GM23248 (cell line): ENCODE measurements around the gene KCTD19. TPM values are rescaled to one million over a fixed set of nuclear protein-coding genes. Genes with fewer than 3 reads are reported as not detected.
A peak's percentile ranks its signal among the peaks of the same experiment; 100 is the strongest.

Source experiments
- DNase-seq: peaks from one replicate; pipeline ENCODE4 v3.0.0-alpha.2; 2015
- H2AFZ ChIP-seq: fragments of 200-600 bp; sonication (generic); 2 replicates; pipeline ENCODE4 v1.6.1; 2016; ENCODE audit warnings: antibody characterized with exemption
- H3F3A ChIP-seq: fragments of 200-600 bp; sonication (generic); 2 replicates; pipeline ENCODE4 v1.6.1; 2016; ENCODE audit warnings: mild to moderate bottlenecking, antibody characterized with exemption, mixed run types; ENCODE audit not compliant: insufficient read depth
- H3K27ac ChIP-seq: fragments of 200-600 bp; sonication (generic); 2 replicates; pipeline ENCODE4 v1.5.1; 2016; ENCODE audit warnings: mild to moderate bottlenecking
- H3K27me3 ChIP-seq: fragments of 200-600 bp; sonication (generic); replicated peaks from 2 replicates; pipeline ENCODE4 v1.6.1; 2016; ENCODE audit warnings: mild to moderate bottlenecking; ENCODE audit not compliant: insufficient read depth
- H3K36me3 ChIP-seq: fragments of 200-600 bp; sonication (generic); 2 replicates; pipeline ENCODE4 v1.6.1; 2016; ENCODE audit warnings: low read depth, mild to moderate bottlenecking
- H3K4me1 ChIP-seq: fragments of 200-600 bp; sonication (generic); 2 replicates; pipeline ENCODE4 v1.6.1; 2016; ENCODE audit warnings: mild to moderate bottlenecking; ENCODE audit not compliant: insufficient read depth
- H3K4me2 ChIP-seq: fragments of 200-600 bp; sonication (generic); one replicate; pipeline ENCODE4 v1.6.1; 2016; ENCODE audit warnings: mild to moderate bottlenecking; ENCODE audit not compliant: unreplicated experiment
- H3K4me3 ChIP-seq: fragments of 200-600 bp; sonication (generic); 2 replicates; pipeline ENCODE4 v1.5.1; 2016; ENCODE audit warnings: mild to moderate bottlenecking
- H3K79me2 ChIP-seq: fragments of 200-600 bp; sonication (generic); 2 replicates; pipeline ENCODE4 v1.6.1; 2016; ENCODE audit warnings: mild to moderate bottlenecking; ENCODE audit not compliant: insufficient read depth
- H3K9ac ChIP-seq: fragments of 200-600 bp; sonication (generic); 2 replicates; pipeline ENCODE4 v1.6.1; 2016; ENCODE audit warnings: mild to moderate bottlenecking
- H3K9me2 ChIP-seq: fragments of 200-600 bp; sonication (generic); 2 replicates; pipeline ENCODE4 v1.6.1; 2016; ENCODE audit warnings: mixed run types, mild to moderate bottlenecking, moderate library complexity; ENCODE audit not compliant: insufficient read depth
- H3K9me3 ChIP-seq: fragments of 200-600 bp; sonication (generic); one replicate; pipeline ENCODE4 v1.6.1; 2017; ENCODE audit warnings: low read depth
- H4K20me1 ChIP-seq: fragments of 200-600 bp; sonication (generic); 2 replicates; pipeline ENCODE4 v1.6.0; 2016; ENCODE audit not compliant: insufficient read depth
- EZH2 ChIP-seq: fragments of 200-600 bp; sonication (generic); IDR thresholded peaks from 2 replicates; pipeline ENCODE4 v1.6.1; 2018; ENCODE audit warnings: antibody characterized with exemption, mild to moderate bottlenecking; ENCODE audit not compliant: insufficient read depth, poor library complexity, severe bottlenecking
- EZH2phosphoT487 ChIP-seq: fragments of 200-600 bp; sonication (generic); IDR thresholded peaks from 2 replicates; pipeline ENCODE4 v1.6.1; 2018; ENCODE audit warnings: antibody characterized with exemption, moderate library complexity, mild to moderate bottlenecking, low read depth; ENCODE audit not compliant: insufficient read depth
- WGBS, 2 experiments: methylation state at CpG; one replicate each; pipeline ENCODE4 v1.1.6; 2015 to 2017; ENCODE audit warnings: low lambda C conversion rate in 2 of 2, low coverage in 1 of 2; ENCODE audit errors: missing lambda C conversion rate in 2 of 2; 5-methylcytosine and 5-hydroxymethylcytosine counted together
- in situ Hi-C: fragments of 300-500 bp; cut with MboI; formaldehyde crosslinking; loops from 2 replicates; pipeline ENCODE4 v1.15.0; 2020
- polyA plus RNA-seq: library from polyadenylated mRNA; unstranded; fragments of >200 nt; fragmentation: Nextera tagmentation; extraction: Ambion mirVana; gene quantifications from 2 replicates; pipeline ENCODE4 v1.2.1, GENCODE V29; 2016
- total RNA-seq: library from RNA; depleted of rRNA; stranded (reverse); fragments of >200 nt; shearing (Covaris generic); gene quantifications from 2 replicates; pipeline ENCODE4 v1.2.3, GENCODE V29; 2014

KCTD19 gene
- total and polyA plus RNA-seq, 2 experiments from 2014 or later: not detected

DNA sequence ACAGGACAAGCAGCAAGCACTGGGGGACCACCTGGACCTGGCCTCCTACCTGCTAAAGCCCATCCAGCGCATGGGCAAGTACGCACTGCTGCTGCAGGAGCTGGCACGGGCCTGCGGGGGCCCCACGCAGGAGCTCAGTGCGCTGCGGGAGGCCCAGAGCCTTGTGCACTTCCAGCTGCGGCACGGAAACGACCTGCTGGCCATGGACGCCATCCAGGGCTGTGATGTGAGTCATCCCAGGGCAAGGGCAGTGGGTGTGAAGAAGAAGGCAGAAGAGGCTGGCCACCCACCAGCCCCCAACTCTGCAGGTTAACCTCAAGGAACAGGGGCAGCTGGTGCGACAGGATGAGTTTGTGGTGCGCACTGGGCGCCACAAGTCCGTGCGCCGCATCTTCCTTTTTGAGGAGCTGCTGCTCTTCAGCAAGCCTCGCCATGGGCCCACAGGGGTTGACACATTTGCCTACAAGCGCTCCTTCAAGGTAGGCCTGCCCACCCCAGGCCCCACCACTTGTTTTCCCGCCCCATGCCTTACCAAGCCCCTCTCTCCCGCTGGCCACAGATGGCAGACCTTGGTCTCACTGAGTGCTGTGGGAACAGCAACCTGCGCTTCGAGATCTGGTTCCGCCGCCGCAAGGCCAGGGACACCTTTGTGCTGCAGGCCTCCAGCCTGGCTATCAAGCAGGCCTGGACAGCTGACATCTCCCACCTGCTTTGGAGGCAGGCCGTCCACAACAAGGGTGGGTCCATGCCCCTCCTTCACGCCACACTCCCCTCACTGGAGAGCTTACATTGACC, 39.9 kb downstream of the KCTD19 start:
- no peak overlapping the region for H3K4me2 ChIP-seq
- no peak overlapping the region for H3K27ac ChIP-seq
- no peaks in the 10 kb centered on the region for H3K9me3 ChIP-seq
- H3K27me3 ChIP-seq: no peaks in the 10 kb centered on the region
- in situ Hi-C loops: no loop called here
- no peak overlapping the region for H3K4me3 ChIP-seq
- H3K36me3 ChIP-seq: no peaks in the 10 kb centered on the region
- no peaks in the 10 kb centered on the region for H3K4me1 ChIP-seq
- no peak overlapping the region for H2AFZ ChIP-seq
- no peaks in the 10 kb centered on the region for H3K79me2 ChIP-seq
- no peaks in the 10 kb centered on the region for H3K9me2 ChIP-seq
- no peak for TF ChIP-seq EZH2phosphoT487
- TF ChIP-seq EZH2: no peak
- no peaks in the 10 kb centered on the region for H3F3A ChIP-seq
- H3K9ac ChIP-seq: no peak overlapping the region
- DNase-seq: no peak
- WGBS, 2 experiments: 97 to 98% methylated on average over 28 of the region's 28 CpGs
- no peaks in the 10 kb centered on the region for H4K20me1 ChIP-seq

DNA sequence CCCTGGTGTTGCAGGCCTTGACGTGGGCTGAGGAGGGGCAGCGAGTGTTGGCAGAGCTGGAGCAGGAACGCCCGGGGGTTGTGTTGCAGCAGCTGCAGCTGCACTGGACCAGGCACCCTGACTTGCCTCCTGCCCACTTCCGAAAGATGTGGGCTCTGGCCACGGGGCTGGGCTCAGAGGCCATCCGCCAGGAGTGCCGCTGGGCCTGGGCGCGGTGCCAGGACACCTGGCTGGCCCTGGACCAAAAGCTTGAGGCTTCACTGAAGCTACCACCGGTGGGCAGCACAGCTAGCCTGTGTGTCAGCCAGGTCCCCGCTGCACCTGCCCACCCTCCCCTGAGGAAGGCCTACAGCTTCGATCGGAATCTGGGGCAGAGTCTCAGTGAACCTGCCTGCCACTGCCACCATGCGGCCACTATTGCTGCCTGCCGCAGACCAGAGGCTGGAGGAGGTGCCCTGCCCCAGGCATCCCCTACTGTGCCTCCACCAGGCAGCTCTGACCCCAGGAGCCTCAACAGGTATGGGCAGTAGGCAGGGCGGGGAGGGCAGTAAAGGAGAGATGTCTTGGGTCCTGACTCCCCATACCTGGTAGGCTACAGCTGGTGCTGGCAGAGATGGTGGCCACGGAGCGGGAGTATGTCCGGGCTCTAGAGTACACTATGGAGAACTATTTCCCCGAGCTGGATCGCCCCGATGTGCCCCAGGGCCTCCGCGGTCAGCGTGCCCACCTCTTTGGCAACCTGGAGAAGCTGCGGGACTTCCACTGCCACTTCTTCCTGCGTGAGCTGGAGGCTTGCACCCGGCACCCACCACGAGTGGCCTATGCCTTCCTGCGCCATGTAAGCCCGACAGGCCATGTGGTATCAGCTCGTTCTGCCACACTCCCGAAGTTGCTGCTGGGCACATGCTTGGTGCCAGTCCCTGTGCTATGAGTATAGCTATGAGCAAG, 41.6 kb downstream of the KCTD19 start:
- no peaks in the 10 kb centered on the region for H3K4me1 ChIP-seq
- no peak overlapping the region for H3K9ac ChIP-seq
- no peak for TF ChIP-seq EZH2
- no peak for TF ChIP-seq EZH2phosphoT487
- no peaks in the 10 kb centered on the region for H3K9me3 ChIP-seq
- no peaks in the 10 kb centered on the region for H3K9me2 ChIP-seq
- no peaks in the 10 kb centered on the region for H3K36me3 ChIP-seq
- peak; percentile 32 for DNase-seq
- H3K27ac ChIP-seq: no peak overlapping the region
- in situ Hi-C loops: no loop called here
- no peak overlapping the region for H3K4me3 ChIP-seq
- no peaks in the 10 kb centered on the region for H3K27me3 ChIP-seq
- H3K4me2 ChIP-seq: no peak overlapping the region
- WGBS, 2 experiments: 86 to 88% methylated on average over 31 to 34 of the region's 34 CpGs
- no peaks in the 10 kb centered on the region for H3F3A ChIP-seq
- H3K79me2 ChIP-seq: no peaks in the 10 kb centered on the region
- H2AFZ ChIP-seq: no peak overlapping the region
- H4K20me1 ChIP-seq: no peaks in the 10 kb centered on the region

DNA sequence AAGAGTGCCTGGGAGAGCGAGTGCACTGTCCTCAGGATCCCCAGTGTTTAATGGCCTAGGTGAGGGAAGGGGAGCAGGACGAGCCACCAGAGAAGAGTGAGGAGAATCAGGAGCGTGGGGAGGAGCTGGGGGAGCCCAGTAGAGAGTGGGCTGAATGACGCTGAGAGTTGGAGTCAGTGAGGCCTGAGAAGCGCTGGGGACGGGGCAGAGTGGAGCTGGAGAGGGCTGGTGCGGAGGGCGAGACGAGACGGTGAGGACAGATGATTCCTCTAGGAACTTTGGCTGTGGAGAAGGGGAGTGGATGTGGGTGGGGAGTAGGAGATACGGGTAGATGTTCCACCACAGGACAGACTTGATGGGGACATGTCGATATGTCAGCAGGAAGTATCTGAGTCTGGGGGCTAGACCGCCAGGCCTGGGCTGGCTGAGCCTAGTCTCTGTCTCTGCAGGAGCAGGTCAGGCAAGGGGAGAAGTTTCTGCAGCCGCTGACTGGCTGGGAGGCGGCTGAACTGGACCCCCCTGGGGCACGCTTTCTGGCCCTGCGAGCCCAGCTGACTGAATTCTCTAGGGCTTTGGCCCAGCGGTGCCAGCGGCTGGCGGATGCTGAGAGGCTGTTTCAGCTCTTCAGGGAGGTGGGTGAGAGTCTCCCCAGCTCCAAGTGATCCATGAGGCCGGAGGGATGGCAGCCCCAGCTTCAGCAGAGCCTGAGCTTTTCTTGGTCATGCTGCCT, 42.5 kb downstream of the KCTD19 start:
- Histone ChIP-seq H3F3A (no peaks in the 10 kb centered on the region; the same call in 1 of the 2 replicates), H3K4me2 (no peak overlapping the region), H3K36me3 (no peaks in the 10 kb centered on the region), H3K4me1 (0 out of 2 replicates have a peak, but pooled peaks cover under 1% of the 10 kb centered on the region), H2AFZ (no peak overlapping the region), H3K79me2 (no peaks in the 10 kb centered on the region), H4K20me1 (no peaks in the 10 kb centered on the region), H3K27me3 (no peaks in the 10 kb centered on the region), H3K9ac (no peak overlapping the region), H3K9me2 (no peaks in the 10 kb centered on the region), H3K27ac (no peak overlapping the region), H3K9me3 (no peaks in the 10 kb centered on the region), H3K4me3 (no peak overlapping the region)
- TF ChIP-seq EZH2phosphoT487 (no peak), EZH2 (no peak)
- DNase-seq: no peak
- in situ Hi-C loops: no loop called here
- WGBS, 2 experiments: 92 to 94% methylated on average over 21 of the region's 21 CpGs
